Measurements from ENCODE around the gene IGF1R.

The IGF1R gene

DNA sequence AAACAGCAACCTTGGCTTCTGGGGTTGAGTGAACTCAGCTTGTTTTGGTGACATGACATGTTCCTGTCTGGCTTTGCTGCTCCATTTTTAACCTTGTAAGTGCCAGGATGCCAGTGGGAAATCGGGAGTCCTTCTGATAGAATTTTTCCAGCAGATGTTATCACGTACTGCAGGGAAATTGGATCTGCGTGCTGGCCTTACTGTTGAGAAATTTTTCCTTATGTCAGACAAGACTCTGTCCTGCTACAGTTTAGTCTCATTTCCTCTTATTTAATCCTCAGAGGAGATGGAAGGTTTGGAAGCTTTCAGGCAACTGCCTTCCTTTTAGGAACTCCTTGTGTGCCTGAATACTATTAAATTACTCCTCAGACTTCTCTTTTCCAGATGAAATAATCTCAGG, 278.7 kb downstream of the IGF1R start:
- DNase-seq = no peak

DNA sequence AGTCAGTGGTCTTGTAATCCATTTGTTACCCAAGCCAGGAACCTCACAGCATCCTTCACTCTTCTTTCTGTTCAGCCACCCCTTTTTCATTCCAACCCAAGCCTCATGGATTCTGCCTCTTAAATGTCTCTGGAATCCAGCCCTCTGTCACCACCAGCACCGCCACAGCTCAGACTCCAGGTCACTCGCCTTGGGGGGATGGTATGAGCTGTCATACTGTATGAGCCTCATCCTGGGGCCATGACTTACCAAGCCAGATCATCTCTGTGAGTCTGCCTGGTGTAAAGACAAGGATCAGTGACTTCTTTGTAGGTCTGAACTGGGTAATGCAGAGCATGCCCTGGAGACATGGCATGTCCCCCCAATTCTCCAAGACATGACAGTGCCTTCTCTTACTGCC, 279.7 kb downstream of the IGF1R start:
- no peak for DNase-seq

DNA sequence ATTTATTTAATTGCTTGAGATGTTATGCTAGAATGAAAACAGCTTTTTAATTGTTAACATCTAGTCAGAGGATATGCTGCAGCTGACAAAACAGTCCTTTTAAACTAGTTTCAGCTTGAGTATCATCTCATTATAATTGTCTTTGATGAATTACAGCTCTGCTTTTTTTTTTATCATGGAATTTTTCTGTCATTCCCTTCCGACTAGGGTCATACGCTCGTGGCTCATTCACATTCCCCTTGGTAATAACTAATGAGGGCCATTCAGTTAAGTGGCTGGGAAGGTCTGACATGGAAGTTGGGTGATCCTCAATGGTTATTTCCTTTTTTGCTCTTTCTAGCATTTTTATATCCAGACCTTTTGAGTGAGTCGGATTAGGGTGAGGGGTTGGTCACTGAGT, 282.2 kb downstream of the IGF1R start:
- DNase-seq = no peak

DNA sequence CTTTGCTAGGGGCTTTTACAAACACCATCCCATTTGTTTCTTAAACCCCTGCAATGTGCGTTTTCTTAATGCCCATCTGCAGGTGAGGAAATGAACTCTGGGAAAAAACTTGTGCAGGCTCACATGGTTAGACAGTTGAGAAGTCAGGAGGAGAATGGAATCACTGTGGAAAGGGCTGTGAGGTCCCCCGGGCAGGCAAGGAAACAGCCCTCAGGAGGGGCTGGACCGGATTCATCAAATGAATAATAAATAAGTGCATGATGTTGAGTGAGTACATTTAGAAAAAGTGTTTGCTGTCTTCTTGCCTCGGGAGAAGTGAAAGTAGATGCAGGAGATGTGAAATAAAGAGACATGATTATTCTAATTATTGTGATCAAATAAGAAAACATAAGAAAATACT, 282.7 kb downstream of the IGF1R start:
- DNase-seq = no peak

DNA sequence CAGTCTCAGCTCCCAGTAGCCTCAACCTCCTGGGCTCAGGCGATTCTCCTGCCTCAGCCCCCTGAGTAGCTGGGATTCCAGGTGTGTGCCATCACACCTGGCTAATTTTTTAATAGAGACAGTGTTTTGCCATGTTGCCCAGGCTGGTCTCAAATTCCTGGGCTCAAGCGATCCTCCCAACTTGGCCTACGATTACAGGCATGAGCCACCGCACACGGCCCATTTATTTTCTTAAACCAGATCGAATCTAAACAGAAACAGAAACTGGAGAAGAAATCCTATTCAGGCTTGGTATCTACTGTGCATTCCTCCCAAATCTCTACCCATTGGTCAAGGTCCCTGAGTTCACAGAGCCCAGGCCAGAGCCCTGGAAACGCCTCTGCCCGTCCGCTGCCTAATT, 285.1 kb downstream of the IGF1R start:
- DNase-seq = no peak

DNA sequence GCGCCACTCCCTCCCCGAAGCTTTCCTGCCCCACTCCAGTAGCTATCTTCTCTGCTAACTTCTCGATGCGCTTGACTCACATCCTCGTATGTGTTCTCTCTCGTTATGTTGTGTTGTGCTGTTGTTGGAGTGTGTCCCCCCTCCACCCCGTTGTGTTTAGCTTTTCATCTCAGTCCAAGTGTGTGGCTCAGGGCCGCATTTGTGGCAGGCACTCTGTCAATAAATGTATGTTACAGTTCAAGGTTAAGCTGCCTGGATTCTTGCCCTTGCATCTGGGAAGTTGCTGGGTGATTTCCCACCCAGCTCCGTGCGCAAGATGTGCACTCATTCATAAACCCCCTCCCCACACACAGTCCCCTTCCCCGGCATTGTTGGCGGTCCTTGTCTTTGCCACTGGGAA, 287.4 kb downstream of the IGF1R start:
- DNase-seq = no peak

DNA sequence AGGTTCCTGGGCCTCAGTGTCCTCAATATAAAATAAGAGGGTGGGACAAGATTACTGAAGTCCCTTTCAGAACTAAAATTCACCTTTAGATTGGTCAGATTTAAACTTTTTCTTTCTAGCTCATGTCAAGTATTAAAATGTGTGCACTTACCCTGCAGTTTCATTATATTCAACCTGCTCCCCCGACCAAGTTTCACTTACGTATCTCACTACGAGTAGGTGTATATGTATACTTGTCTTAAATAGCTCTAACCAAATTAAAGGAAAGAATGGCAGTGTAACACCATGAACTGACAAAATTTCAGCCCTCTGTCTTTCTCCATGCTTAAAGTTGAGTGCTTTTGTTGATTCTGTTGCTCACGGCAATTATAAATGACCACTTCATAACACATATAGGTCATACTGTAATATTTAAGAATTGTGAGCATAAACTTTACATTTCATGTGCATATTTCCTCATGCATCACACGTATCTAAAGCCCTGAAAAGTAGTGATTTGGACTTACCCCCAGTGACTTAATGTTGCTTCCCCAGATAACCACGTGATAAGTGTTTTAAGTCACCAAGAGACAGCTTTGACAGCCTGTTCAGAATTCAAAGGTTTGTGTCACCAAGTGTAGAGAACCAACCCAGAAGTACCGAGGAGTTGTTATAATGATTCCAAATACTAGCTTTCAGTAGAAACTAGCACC, 289.2 kb downstream of the IGF1R start:
- DNase-seq = peak; percentile 35

DNA sequence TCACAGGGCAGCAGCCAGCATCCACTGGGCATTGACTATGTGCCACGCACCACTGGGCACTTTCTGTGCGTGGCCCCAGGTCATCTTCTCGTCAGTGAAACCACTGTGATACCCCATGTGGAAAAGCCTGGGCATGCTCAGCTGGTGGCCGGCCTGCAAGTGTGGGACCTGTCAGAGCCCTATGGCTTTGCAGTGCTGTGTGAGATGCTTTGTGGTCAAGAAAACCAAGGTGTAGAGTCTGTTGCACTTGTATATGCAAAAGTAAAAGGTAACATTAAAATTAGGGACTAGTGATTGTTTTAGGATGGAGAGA, 289.7 kb downstream of the IGF1R start:
- no peak for DNase-seq

DNA sequence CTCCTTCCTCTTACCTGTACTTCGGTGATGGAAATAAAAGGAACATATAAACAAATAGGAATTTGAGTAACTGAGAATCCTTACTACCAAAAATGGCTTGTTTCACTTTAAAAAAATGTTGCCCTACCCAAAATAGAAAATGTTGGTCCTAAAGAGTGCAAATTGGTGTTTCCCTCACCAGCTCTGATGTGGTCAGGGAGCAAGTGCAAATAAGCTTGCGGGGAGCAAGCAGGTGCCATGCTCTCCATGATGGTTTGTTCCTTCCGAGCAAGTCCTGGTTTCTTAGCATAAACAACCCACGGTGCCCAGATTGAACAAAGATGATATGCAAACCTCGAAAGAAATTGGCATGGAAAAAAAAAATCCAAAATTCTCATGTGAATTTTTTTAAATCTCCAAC, 290.5 kb downstream of the IGF1R start:
- DNase-seq = no peak

DNA sequence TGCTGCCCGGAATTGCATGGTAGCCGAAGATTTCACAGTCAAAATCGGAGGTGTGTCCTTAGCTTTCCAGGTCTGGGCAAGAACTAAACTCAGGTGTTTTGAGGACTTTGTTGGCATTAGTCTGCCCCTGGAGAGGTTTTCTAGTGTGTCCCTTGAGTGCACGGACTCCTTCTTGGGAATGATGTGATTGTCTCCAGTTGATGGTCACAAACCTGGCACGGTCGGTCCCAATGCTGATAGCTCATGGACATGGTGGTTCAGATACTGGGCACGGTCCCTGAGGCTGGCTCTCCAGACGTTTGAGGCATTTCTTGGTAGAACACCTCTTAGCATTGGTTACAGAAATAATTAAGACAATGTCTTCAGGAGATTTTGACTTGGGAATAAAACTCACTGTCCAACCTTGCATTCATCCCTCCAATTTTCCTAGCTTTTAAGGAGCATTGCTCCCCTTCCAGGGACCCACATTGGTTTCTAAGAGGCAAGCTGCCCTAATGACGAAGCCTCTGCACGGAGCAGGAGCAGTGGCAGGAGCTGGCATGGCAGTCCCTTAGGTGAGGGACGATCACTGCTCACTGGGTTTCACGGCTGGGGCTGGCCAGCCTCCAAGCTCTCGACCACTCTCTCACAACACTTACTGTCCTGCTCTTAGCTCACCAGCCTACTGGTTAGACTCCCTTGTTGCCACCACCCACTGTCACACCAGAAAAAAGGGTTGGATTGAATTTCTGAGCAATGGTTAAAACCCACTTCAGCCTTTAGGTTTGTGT, 291.2 kb downstream of the IGF1R start:
- no peak for DNase-seq

DNA sequence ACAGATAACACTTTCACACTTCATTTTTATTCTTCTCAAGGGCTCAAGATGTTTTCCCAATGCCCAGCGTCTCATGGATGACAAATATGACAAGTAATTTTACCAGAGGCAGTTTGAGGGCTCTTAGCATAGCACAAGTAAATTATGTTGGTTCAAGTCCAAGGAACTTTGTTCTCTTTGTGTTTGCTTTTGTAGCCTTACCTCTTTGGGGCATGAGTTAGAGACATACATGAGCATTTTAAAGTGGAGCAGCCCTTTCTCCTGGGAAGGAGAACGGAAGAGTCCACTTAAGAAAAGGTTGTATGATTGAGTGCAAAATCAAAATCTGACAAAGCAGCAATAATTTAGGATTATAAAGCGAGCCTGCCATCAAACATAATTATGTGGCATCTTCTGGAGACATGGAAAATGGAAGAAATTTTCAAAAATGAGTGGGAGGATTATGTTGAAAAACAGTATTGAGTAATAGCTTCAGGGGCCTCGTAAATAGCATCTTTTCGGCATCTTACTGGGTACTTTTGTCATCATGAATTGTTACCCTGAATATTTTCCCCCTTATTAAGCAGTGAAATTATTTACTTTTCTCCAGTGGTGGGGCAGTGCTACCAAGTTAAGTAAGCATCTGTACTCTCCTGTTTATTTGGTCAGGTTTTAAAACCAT, 293.4 kb downstream of the IGF1R start:
- no peak for DNase-seq

DNA sequence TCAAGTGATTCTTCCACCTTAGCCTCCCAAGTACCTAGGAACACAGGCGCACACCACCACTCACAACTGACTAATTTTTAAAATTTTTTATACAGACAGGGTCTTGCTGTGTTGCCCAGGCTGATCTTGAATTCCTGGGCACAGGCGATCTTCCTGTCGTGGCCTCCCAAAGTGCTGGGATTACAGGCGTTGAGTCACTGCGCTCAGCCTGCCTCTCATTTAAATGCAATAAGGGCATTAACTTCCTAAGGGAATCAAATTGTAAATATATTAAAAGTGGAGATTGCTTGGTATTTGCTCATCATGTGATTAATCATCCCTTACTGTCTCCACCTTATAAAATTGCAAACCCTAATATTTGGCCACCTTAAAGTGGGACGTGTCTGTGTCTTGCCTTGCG, 294.1 kb downstream of the IGF1R start:
- no peak for DNase-seq

DNA sequence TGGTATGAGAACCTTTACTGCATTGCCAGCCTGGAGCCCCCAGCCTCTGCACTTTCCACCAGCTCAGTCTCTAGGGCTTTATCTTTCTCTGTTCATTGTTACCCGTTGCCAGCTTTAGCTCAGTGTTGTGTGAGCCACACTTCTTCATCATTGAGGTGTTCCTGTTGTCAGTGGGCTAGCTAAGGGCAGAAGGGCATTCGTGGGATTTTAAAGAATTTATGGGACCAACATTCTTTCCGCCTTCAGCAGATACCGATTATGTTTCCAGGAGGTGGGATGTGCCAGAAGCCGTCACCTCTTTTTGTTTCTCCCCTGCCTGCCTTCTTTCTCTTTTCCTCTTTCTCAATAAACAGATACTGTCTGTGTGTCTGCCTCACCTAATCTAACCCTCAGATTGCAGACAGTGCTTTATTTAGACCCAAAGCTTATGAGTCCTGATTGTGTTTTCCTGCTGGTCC, 294.7 kb downstream of the IGF1R start:
- no peak for DNase-seq

DNA sequence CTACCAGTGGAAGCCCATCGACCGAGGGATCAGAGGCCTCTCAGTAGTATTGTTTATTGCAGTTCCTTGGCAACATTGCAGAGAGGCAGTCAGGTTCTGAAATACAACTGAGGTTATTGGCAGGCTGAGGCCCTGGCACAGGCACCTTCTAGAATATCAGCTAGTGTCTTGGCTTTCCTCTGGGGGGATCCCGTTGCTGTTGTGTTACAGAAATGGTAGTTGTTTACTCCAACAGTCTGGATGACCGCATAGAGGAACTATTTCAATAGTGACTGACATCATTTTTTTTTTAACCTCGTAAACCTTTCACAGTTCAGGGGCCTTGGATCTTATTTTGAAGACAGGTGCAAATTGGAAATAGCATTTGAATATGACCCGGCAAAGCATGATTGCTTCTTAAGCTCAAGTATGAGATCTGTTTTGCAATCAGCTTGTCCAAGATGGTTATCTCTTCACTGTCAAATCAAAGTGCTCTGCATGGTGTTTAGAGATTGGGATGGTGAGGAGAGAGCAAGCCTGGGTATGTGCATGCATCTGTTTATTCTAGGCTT, 295.3 kb downstream of the IGF1R start:
- DNase-seq = no peak

DNA sequence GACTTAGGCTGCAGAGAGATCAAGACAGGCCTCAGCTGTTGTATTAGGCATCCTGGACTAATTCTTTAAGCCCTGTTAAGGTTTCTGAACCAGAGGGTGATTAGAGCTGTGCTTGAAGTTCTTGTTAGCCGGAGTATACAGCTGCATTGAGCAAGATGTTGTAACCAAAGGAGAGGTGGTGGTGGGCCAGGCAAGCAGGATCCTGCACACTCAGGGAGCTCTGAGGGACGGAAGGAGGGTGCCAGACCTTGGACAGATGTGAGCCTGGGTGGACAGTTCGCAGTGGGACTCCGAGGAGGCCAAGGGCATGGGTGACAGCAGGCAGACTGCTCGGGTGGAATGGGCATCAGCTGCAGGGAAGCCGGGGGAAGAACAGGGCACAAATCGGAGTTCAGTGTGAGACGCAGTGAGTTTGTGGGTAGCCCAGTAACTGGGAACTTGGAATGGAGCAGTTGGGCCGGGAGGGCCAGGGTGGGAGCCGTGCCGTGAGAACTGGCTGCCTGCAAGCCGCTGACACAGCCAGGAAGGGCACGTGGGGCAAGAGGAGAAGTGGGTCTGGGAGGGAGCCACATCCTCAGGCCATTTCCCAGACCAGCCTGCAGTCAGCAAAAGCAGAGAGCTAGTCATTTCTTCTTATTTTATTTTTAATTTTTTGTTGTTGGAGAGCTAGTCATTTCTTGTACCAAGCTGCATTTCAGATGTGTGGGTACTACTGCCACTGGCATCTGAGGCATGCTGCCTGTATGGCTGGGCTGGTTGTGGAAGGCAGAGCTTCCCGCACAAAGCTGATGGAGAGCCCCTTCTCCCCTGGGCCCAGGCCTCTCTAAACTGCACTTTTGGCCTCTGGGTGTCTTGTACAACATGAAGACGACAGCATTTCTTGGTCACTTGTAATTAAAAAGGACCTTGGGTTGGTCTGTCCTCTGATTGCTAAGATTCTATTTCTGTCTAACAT, 298.2 kb downstream of the IGF1R start:
- no peak for DNase-seq

DNA sequence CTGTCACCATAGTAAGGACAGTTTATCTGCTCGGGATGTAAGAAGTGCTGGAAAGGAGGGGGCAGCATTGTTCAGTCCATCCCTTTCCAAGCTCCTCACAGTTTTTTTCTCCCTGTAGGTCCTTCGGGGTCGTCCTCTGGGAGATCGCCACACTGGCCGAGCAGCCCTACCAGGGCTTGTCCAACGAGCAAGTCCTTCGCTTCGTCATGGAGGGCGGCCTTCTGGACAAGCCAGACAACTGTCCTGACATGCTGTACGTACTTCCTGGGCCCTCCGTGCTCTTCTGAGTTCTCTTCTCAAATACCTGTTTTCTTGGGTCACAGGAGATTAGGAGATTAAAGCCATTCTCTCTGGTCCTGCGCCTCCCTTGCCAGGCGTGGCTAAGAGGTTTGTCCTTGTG, 300.1 kb downstream of the IGF1R start:
- no peak for DNase-seq

DNA sequence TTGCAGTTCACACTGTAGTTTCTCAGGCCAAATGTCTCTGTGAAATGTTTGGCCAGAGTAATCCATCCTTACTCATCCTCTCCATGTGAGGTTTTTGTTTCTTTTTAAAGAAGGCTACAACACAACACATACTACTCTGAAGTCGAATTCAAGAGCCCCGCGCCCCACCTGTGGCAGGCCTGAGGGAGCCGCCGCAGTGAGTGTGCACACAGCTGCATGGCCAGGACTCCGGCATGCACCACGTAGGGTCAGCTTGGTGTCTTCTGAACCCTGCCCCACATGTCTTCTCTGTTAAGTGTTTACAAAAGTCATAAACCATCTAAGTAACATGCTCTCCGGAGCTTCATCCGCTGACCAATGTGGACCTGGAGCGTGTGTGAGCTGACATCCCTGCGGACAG, 300.6 kb downstream of the IGF1R start:
- no peak for DNase-seq

DNA sequence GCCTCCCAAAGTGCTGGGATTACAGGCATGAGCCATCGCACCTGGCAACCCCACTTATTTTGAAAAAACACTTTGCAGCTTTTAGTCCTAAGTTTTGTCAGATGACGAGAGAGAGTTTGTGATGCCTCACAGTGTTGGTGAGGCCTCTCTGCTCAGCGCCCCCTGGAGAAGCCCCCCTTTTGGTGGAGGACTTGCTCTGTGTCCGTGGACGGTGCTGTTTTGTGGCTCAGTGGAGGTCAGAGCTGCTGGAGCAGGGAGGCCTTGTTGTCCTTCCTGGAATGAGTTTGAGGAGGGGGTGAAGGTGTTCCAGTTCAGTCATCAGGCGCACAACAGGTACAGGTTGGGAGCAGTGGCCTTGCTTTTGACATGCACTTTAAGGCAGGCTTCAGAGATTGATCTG, 301.3 kb downstream of the IGF1R start:
- DNase-seq = no peak

DNA sequence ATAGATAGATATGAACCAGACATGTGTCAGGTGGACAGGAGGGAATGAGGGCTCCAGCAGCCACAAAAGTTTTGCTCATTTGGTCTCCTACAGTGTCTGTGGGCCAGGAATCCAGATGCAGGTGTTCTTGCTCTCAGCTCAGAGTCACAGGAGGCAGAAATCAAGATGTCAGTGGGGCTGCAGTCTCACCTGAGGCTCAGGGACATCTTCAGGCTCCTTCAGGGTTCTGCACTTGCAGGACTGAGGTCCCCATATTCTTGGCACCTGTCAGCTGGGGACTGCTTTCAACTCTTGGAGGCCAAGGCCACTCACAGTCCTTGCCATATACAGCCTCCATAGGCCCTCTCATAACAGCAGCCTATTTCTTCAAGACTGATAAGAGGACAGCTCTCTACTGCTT, 301.9 kb downstream of the IGF1R start:
- no peak for DNase-seq

DNA sequence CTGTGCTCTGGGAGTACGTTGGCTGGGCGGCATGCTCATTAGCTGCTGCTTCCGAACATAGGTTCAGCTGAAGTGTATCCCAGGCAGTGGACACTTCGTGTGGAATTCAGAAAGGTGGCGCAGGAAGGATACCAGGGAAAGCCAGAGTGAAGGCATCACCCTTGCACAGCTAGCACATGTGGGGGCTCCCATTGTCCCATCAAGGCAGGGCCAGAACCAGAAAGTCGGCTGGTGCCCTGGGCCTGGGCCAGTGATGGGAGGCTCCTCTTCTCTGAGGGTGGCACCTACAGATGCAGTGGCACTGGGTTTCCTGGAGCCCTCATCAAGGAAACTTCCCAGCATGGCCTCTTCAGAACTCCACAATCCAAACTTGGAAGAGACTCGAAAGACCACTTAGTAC, 302.7 kb downstream of the IGF1R start:
- no peak for DNase-seq

DNA sequence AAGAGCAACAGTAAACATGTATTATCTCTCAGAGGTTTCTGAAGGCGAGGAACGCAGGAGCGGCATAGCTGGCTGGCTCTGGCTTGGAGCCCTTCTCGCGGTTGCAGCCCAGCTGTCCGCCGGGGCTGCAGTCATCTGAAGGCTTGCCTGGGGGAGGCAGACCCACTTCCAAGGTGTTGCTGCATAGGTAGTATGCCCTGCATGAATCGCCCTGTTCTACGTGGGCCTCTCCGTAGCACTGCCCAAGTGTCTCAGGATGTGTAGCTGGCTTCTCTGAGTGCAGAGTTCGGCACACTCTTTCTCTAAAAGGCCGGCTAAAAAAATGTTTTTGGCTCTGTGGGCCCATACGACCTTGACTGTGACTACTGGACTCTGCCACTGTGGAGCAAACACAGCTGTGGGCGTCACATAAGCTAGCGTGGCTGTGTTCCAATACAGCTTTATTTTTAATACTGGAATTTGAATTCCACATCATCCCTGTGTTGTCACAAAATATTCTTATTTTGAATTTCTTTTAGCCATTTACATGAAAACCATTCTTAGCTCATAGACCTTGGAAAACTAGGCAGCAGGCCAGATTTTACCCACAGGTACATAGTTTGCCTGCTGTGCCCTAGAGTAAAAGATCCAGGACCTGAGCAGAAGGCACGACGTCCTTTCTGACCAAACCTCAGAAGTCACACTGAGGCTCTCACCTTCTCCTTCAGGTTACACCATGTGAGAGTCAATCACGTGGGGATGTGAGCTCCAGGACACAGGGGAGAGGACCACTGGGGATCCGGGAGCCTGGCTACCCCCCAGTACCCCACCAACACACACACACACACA, 303.4 kb downstream of the IGF1R start:
- no peak for DNase-seq

DNA sequence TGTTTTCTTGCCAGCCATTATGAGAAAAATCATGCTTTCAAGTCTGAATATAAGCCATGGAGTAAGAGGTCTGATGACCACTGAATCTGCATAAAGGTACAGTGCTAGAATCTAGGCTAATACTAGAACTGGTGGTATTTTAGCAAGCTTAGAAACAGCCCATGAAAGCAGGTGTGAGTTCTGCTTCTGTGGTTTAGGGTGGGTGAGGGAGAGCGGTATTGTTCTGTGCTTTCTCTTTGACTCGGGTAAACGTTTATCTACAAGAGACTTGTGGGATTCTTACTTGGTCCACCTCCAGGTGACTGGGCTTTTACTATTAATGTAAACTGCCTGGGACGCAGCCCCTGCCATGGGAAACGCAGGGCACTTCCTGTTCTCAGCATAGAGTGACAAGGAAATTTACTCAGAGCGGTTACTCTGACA, 304.1 kb downstream of the IGF1R start:
- peak; percentile 40 for DNase-seq
